Fibroblast of skin of scalp (primary cell): ENCODE results near the gene PDE4D.
A peak's percentile ranks its signal among the peaks of the same experiment; 100 is the strongest.
"Not testable (repeated sequence)": the region's sequence is repeated elsewhere in the genome, so short reads cannot be mapped to it uniquely, and the experiment has no call there.

Source experiments
- DNase-seq: peaks from one replicate; pipeline ENCODE4 v3.0.0-alpha.2; 2013

Gene PDE4D

DNA sequence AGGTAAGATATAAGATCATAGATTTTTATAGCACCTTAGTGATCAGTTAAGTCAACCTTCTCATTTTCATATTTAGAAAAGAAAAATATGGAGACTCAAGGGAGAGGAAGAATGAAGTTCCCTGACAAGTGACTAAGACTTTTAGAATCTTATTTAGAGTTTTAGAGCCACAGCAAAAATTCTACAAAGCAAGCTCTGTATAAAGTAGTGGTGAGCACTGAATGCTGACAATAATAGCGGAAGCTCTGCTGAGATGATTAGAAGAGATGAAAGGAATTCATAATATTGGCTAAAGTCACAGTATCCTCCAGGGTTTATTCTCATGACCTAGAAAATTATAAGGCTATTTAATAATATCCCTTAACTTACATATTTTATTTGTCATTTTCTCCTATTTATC lies 316.0 kb downstream of the PDE4D start:
- peak; percentile 19 for DNase-seq

DNA sequence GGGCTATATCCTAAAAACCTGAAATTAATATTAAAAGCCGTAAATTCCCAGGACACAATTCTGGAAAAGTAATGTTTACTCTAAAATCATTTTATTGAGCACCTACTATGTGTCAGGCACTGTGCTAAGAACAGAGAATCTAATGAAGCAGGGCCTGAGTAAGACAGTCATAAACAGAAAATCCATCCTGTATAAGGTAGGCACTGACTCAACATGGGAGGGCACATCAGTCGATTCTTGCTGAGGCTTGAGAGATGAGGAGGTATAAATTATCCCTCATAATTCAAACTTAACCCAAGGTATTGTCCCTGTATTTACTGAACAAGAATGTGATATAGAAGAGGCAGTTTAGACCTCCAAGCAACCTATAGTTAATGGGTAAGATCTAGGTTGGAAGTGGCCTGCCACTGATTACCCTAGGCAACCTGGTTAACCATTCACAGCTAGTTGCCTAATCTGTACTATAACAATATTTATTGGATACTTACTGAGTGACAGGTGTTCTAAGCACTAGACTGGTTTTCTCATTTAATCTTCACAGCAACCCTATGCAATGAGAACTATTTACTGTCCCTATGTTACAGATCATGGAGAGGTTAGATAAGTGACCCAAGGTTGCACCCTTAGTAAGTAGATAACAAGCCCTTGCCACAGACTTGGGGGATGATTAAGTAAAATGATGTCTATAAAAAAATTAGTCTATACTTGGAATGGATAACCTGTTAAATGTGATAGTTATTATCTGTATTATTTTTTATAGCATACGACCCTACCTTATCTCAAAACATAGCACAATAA lies 317.7 kb downstream of the PDE4D start:
- no peak for DNase-seq

DNA sequence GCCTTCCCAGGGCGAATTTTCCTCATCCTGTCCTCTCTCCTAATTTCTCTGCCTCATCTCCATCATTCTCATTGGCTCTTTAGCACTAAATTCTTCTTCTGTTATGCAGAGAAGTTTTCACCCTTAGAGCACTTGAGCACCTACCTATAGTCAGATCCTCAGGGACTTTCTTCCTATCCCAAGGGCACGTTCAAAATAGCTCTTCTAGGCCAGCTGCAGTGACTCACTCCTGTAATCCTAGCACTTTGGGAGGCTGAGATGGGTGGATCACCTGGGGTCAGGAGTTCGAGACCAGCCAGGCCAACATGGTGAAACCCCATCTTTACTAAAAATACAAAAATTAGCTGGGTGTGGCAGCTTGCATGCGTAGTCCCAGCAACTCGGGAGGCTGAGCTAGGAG lies 320.0 kb downstream of the PDE4D start:
- DNase-seq, result not testable (repeated sequence)

DNA sequence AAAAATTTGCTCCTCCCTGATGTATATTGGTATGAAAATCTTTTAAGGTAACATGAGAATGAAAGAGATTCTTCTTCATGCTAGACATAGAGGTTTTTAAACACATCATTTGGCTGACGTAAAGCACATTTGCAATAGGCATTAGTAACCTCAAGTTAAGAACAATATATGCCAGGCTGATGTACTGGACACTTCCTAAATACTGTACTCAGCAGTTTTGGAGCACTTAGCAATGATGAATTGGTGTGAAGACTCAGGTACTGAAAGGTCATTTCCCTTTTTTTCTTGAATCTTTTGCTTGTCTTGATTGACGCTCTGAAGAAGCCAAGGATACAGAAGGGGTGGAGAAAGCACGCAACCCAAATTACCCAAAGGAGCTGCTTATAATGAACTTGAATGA lies 322.5 kb downstream of the PDE4D start:
- no peak for DNase-seq

DNA sequence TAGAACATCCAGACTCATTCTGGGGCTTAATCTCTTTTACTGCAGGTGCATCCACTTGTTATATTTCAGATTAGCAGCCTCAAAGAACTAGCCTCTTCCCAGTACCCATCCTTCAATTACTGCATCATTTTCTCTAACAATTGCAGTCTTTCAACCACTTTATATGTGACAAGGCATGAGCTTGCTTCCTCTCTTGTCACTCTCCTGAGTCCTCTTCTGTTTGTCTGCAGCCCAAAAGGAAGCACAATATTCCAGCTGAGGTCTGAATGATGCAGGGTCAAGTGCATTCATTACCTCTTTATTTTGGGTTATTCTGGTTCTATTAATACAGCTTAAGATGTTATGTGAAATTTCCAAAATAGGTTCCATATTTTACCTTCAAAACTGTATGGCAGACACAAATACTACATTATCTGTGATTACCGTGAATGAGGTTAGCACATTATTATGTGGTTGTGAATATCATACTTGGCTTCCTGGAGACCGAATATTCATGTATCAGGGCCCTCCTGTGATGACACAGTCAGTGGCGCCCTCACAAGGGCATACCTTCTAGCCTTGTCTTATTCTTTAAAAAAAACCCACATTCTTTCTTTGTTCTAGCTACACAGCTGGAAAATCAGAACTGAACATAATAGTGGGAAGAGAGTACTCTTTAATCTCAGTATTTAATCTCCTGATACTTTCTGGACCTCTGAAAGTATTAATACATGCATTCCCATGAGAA lies 323.8 kb downstream of the PDE4D start:
- DNase-seq, result no peak

DNA sequence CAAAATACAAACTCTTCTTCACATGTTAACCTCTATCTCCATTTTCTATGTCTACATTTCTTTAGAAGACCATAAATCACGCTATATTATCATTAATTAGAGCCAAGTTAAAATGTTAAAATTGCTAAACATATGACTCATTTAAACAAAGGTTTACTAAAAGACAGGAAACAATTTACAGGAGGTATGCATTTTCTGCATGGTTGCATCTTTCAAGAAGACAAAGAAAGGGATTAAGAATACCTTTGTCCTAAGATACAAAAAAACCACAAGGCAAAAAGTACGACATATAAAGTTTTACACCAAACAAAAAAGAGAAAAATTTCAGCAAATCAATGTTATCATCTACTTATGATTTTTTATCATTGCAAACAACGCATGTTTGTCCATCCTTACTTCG lies 324.4 kb downstream of the PDE4D start:
- DNase-seq, result no peak

DNA sequence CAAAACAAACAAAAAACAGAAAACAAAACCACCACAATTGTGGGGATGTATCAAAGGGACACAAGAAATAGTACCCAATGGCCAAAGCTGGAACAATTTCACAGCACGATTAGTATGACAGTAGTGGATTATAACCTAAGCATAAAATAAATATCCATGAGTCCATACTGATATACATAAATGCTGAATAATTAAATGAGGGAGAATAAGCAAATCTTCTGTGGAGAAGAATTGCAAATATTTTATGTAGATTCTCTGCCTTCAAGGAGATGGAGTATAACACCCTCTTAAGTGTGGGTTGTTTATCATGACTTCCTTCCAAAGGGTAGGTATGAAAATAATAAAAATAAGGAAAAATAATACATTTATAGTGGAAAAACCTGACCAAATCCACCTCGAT lies 325.4 kb downstream of the PDE4D start:
- DNase-seq, result no peak

DNA sequence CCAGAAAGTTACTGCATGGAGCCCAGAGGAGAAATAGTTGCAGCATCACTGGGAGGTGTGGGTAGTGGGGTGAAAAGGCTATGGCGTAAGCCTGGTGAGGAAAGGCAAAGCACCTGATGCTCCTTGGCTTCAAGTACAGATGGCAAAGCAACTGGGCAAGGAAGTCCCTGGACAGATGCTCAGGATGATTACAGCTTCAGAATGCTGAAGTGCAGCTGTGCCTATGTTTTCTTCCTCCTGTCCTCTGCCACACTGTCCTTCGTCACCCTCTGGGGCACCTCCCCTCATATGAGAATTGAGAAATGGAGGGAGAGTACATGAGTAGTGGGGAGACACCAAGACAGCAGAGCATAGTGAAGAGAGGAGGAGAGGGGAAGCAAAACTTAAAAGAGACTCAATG lies 328.0 kb downstream of the PDE4D start:
- no peak for DNase-seq

DNA sequence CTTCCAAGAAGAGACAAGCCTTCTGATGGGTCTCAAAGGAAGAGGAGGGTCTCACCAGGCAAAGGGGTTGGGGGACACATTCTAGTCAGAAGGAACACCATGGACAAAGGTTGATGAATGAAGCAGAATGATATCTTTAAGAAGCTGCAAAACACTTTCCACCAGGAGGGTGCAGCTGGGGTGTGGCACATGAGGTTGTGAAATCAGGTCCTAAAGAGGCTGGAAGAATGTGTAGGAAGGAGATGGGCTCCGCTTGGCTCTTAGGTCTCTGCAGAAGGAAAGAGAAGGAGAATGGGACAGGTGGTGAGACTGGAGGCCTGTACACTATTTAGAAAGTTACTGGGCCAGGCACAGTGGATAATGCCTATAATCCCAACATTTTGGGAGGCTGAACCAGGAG lies 328.6 kb downstream of the PDE4D start:
- no peak for DNase-seq

DNA sequence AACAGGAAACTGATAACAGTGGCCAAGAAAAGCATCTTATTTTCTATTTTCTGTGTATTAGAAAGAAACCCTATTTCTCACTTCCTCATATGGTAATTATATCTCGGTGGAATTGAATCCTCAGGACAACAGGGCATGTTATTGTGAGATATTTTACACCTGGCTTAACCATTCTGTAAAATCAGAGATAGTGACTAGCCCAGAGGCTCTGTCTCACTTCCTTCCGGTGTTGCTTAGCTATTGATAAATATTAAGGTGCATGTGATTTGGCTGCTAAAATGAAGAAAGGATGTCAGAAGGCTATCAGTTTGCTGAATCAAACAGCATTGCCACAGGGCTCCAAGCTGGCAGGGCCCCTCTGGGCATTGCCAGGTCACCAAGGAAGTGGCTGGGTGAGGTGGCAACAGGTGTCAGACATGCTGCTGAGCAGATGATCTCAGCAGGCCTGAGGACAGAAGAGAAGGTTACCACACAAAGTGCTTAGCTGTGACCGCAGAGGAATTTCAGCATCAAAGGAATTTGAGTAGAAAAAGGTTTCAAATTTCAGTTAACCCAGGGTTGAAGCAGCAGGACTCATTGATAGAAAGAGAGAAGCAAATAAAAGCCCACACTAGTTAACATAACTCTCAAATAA lies 330.7 kb downstream of the PDE4D start:
- no peak for DNase-seq

DNA sequence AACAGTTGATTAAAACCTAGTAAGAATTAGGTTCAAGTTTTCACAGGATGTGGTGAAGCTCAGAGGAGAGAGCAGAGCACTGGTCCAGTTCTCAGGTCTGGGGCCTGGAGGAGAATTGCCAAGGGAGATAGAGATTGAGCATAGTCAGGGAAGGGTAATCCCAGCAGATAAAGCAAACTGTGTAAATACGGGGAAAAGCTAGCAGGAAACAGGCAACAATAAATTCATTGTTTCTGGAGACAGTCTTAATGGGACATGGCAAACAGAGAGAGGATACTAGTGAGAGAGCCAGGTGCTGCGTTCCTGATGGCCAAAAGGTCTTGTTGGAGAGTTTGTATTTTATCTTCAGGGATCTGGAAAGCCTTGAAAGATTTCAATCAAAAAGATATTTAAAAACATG lies 333.0 kb downstream of the PDE4D start:
- no peak for DNase-seq

DNA sequence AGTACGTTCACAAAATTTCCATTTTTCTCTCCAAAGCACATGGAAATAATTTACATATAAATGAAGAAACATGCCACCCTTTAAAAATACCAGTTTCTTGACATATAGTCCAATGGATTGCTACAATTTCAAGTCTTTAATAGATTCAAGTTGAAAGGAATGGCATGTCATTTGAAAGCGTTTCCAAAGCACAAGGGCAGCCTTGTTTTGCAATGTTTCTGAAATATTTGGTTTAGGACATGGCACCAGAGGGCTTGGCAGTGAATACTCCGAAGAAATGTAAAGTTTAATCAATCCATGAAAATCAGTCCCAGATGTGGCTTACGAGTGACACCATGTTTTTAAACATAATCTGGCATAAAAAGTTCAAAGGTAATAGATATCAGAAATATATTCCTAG lies 333.7 kb downstream of the PDE4D start:
- no peak for DNase-seq

DNA sequence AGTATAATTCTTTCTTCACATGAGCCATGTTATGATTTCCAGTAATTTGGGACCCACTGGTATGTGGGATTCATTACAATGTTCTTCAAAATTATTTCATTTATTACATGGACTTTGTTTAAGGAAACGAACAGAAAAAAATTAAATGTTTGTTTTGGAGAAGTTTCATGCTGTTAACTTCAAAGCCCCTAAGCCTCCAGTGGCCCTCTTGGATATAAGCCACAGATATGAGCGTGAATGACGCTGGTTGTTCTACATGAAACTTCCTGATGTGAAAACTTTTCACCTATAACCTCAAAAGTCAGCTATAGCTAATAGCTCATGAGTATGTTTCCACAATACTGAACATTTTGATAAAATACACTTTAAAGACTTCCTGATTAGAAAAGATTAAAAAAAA lies 334.2 kb downstream of the PDE4D start:
- DNase-seq, result no peak

DNA sequence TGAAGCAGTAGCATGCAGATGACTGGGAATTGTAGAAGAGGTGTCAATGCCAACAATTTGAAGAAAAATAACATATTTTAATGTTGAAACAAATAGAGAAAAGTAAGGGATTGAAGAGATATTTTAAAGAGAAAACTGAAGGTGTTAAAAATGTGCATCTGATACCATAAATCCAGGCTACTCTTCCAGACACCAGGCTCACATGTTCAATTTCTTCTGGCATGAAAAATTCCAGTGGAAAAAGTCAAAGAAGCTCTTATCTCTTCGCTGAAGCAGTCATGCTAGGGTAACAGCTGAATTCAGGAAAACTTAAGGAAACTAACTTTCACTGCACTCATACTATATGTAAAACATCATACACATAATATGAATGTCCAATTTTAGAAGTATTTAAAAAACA lies 335.0 kb downstream of the PDE4D start:
- no peak for DNase-seq

DNA sequence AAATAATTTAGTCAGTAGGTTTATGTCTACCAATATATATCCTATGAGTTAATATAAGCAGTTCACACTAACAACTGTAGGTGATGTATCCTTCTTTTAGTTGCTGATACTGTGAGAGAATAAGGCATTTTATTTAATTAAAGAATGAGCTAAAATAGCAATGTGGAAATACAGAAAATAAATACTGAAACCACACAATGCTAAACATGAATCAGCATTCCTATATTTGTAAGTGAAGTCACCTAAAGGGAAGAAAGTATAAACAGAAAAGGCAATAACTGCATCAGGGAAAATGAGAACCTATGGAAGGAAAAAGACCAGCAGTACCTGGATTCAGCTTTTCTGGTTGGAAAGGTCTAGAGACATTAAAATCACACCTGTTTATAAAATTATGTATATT lies 336.0 kb downstream of the PDE4D start:
- no peak for DNase-seq

DNA sequence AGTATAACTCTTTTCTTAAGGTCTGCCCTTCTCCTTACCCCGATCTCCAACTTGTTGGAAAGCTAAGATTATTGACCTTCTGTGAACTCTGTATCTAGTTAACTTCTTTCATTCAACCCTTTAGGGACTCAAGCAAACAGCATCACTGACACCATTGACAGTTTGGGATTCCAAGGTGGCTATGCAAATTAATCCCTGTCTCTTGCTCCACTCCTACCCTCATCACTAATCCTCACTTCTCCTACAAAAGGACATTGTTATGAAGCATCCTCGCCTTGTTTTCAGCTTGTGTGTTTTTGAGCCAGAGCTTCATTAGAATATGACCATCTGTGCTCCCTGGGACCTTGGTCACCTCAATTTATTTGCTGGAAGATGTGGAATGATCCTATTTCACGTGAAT lies 337.9 kb downstream of the PDE4D start:
- no peak for DNase-seq

DNA sequence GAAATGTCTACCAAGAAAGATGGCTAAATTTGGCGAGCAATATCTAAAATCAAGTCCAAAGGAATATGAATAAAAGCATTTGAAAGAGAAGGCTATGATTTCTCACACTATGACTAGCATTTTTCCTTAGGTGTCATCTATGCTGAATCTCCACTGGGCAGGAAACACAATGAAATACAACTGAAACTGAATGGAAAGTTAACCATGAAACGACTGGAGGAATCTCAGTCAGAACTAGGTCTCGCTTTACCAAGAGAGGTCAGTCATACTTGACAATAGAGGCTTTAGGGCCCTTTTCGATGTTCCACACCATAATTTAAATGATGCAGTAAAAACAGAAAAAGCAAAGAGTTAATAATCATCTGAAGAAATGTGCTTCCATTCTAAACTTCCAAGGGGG lies 339.0 kb downstream of the PDE4D start:
- no peak for DNase-seq

DNA sequence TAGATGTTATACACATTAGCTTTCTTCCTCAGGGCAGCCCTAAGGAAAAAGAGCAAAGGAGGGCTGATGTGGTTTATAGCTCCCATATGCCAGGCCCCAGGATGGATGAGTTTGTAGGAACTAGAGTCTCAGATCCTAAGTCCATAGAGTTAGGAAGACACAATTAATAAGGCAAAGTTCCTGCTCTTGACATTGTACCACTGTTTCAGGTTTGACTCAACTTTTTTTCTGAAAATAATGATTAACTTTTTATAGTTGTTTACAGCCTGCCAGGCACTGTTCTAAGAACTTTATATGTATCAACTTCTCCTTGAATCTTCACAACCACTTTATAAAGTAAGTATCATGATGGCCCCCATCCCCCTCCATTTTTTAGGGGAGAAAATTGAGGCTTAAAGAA lies 339.5 kb downstream of the PDE4D start:
- no peak for DNase-seq

DNA sequence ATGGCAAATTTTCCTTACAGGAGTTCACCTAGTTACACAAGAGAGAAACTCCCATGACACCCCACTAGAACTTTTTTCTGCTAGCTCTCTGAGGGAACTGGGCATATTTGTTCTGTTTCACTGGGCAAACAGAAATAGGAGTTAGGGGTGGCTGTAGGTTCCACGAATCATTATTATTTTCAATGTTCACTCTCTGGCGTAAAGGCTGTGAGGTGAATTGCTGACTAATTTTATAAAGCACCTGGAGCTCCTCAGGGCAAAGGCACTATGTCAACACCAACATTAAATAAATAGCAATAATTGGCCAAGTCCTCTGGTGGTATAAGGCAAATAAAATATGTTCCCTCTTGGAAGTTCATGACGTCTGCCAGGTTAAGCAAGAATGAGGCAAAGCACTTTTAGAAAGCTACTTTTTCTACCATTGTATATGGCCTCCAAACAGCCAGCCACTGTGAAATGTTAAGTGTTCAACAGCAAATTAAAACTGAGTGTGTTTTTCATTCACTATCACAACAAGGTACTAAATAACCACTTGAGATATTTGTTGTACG lies 344.6 kb downstream of the PDE4D start:
- no peak for DNase-seq

DNA sequence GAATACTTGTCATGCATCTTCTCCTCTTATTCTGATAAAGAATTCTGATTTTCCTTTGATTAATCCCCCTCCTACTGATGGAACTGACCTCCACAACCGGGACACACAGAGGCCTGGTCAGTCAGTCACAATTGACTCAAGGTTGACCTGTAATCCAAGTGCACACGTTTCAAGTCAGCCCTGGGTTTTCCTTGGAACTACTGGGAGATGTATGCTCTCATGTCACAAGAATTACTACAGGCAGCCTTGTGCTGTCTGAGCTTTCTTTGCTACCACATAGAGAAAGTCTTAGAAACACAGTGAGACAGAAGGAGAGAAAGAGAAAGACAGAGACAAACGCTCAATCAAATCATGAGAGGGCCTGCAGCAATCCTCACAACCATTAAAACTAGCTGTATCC lies 345.8 kb downstream of the PDE4D start:
- no peak for DNase-seq

DNA sequence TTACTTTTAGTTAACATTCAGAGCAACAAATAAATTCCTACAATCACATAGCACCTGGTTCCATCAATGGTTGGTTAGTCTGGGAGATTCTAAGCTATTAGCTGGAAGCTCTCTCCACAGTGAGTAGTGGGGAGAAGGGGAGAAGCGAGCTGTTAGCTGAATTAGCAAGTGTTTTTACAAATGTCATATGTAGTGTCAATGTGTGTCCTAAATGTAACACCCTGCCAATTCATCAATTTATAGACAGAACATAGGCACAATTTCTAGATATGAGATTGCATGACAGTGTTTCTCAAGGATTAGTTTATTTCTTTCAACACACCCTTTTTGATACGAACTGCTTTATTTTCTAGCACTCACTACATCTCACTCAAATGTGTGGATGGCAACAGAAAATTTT lies 349.0 kb downstream of the PDE4D start:
- no peak for DNase-seq

DNA sequence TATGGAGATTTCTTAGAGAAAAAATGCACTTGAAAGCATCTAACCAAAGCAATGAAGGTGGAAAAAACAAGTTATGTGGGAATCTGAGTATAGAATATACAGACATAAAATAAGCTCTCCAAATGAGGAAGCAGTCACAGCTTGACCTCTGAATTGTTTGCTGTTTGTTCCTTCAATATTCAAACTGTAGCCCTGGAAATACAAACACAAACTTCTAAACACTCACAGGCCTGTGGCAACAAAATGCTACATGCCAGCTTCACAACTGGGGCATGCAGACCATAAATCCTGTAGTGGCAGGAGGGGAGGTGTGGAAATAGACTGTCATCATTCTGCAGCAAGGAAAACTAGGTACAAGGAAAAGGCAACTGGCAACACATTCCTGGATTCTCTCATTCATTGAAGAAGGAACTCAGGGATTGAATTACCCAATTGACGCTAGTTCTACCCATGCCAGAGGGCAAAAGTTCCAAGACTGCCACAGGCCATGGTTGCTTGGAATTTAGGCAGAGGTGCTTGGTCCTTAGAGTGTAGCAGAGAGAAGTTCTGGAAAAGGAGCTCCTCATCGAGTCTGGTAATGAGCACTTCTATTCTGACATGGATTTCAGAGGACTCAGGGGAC lies 349.6 kb downstream of the PDE4D start:
- DNase-seq, result no peak
